Neural progenitor cell (in vitro differentiated cells): ENCODE measurements around the gene TAAR6. TPM values are rescaled to one million over a fixed set of nuclear protein-coding genes. Genes with fewer than 3 reads are reported as not detected.

Experiments used
- DNase-seq: peaks from one replicate; pipeline ENCODE4 v3.0.0-alpha.2; 2016; ENCODE audit warnings: low spot score
- H2AFZ ChIP-seq: fragments of 200-600 bp; sonication (generic); replicated peaks from 2 replicates; pipeline ENCODE4 v1.6.1; 2016; ENCODE audit warnings: antibody characterized with exemption
- H3F3A ChIP-seq: fragments of 200-600 bp; sonication (generic); 2 replicates; pipeline ENCODE4 v1.6.1; 2016; ENCODE audit warnings: antibody characterized with exemption, low read depth
- H3K27ac ChIP-seq: fragments of 200-600 bp; sonication (generic); 2 replicates; pipeline ENCODE4 v1.5.1; 2016; ENCODE audit warnings: mild to moderate bottlenecking
- H3K27me3 ChIP-seq: fragments of 200-600 bp; sonication (generic); 2 replicates; pipeline ENCODE4 v1.6.1; 2016; ENCODE audit warnings: mild to moderate bottlenecking, moderate library complexity
- H3K36me3 ChIP-seq: fragments of 200-600 bp; sonication (generic); 2 replicates; pipeline ENCODE4 v1.5.1; 2016
- H3K4me1 ChIP-seq: fragments of 200-600 bp; sonication (generic); 2 replicates; pipeline ENCODE4 v1.6.1; 2016; ENCODE audit warnings: mixed run types
- H3K4me2 ChIP-seq: fragments of 200-600 bp; sonication (generic); 2 replicates; pipeline ENCODE4 v1.6.1; 2016
- H3K4me3 ChIP-seq: fragments of 200-600 bp; sonication (generic); 2 replicates; pipeline ENCODE4 v1.5.1; 2016
- H3K79me2 ChIP-seq: fragments of 200-600 bp; sonication (generic); 2 replicates; pipeline ENCODE4 v1.6.1; 2016; ENCODE audit warnings: low read depth
- H3K9ac ChIP-seq: fragments of 200-600 bp; sonication (generic); 2 replicates; pipeline ENCODE4 v1.6.1; 2016
- H3K9me3 ChIP-seq: fragments of 200-600 bp; sonication (generic); 2 replicates; pipeline ENCODE4 v1.5.1; 2016; ENCODE audit warnings: low read depth
- H4K20me1 ChIP-seq: fragments of 200-600 bp; sonication (generic); 2 replicates; pipeline ENCODE4 v1.6.1; 2016; ENCODE audit warnings: low read depth
- H3K27ac Mint-ChIP-seq: 3 replicates; pipeline ENCODE4 v1.8.0; 2021; ENCODE audit warnings: mixed read lengths
- H3K27me3 Mint-ChIP-seq: 2 replicates; pipeline ENCODE4 v1.8.0; 2022; ENCODE audit warnings: low read depth, mild to moderate bottlenecking, inconsistent platforms, moderate library complexity, mixed read lengths; ENCODE audit not compliant: insufficient read depth
- H3K36me3 Mint-ChIP-seq: 3 replicates; pipeline ENCODE4 v1.8.0; 2021; ENCODE audit warnings: mixed read lengths
- H3K4me1 Mint-ChIP-seq: 3 replicates; pipeline ENCODE4 v1.8.0; 2021; ENCODE audit warnings: mixed read lengths
- H3K4me3 Mint-ChIP-seq: 3 replicates; pipeline ENCODE4 v1.8.0; 2021; ENCODE audit warnings: mild to moderate bottlenecking, moderate library complexity, mixed read lengths
- H3K9me3 Mint-ChIP-seq: 3 replicates; pipeline ENCODE4 v1.8.0; 2020; ENCODE audit warnings: mixed read lengths
- EZH2 ChIP-seq: fragments of 200-600 bp; sonication (generic); IDR thresholded peaks from 2 replicates; pipeline ENCODE4 v1.6.1; 2017; ENCODE audit warnings: antibody characterized with exemption, mild to moderate bottlenecking, moderate library complexity
- EZH2phosphoT487 ChIP-seq: fragments of 200-600 bp; sonication (generic); IDR thresholded peaks from 2 replicates; pipeline ENCODE4 v1.6.1; 2017; ENCODE audit warnings: antibody characterized with exemption
- total RNA-seq: library from RNA; depleted of rRNA; stranded (reverse); fragments of >200 nt; gene quantifications from 2 replicates; pipeline ENCODE4 v1.2.3, GENCODE V29; 2015; ENCODE audit warnings: low replicate concordance
- TF ChIP-seq, protein P1 (sequence below): fragments of 200-600 bp; sonication (generic); IDR thresholded peaks from 2 replicates; pipeline ENCODE4 v1.5.1; 2017; ENCODE audit warnings: antibody characterized with exemption, mild to moderate bottlenecking

The TAAR6 gene
- total RNA-seq, 1 donor from 2014 or later: not detected

DNA sequence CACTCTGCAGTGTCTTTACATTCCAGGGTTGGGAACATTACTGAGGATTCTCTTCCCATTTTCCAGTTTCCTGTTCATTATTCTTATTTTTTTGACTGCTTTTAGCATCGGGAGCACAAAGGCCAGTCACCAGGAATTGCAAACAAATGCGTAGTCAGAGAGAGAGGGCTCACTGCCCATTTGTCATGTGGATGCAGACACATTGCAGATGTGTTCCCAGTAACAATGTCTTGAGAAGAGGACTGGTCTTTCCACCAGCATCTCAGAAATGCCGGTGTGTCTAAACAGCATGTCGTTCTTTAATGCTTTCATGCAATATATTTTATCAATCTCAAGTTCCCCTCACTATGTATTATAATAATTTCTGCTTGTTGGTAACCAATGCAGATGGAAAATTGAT lies 952 bp upstream of the TAAR6 start:
- Mint-ChIP-seq H3K27ac (no peak overlapping the region), H3K36me3 (no peaks in the 10 kb centered on the region), H3K4me1 (peaks cover 14% of the 10 kb centered on the region), H3K27me3 (no peaks in the 10 kb centered on the region), H3K4me3 (no peak overlapping the region), H3K9me3 (no peaks in the 10 kb centered on the region)
- Histone ChIP-seq H3K4me2 (no peak overlapping the region), H3F3A (no peaks in the 10 kb centered on the region), H4K20me1 (no peaks in the 10 kb centered on the region), H3K79me2 (no peaks in the 10 kb centered on the region), H2AFZ (no peak overlapping the region), H3K9me3 (no peaks in the 10 kb centered on the region), H3K27ac (no peak overlapping the region), H3K4me3 (no peak overlapping the region), H3K27me3 (no peaks in the 10 kb centered on the region), H3K4me1 (peaks cover 27% of the 10 kb centered on the region), H3K9ac (no peak overlapping the region), H3K36me3 (no peaks in the 10 kb centered on the region)
- no peak for DNase-seq
- TF ChIP-seq EZH2phosphoT487 (no peak), EZH2 (no peak)
- TF ChIP-seq, protein P1, sequence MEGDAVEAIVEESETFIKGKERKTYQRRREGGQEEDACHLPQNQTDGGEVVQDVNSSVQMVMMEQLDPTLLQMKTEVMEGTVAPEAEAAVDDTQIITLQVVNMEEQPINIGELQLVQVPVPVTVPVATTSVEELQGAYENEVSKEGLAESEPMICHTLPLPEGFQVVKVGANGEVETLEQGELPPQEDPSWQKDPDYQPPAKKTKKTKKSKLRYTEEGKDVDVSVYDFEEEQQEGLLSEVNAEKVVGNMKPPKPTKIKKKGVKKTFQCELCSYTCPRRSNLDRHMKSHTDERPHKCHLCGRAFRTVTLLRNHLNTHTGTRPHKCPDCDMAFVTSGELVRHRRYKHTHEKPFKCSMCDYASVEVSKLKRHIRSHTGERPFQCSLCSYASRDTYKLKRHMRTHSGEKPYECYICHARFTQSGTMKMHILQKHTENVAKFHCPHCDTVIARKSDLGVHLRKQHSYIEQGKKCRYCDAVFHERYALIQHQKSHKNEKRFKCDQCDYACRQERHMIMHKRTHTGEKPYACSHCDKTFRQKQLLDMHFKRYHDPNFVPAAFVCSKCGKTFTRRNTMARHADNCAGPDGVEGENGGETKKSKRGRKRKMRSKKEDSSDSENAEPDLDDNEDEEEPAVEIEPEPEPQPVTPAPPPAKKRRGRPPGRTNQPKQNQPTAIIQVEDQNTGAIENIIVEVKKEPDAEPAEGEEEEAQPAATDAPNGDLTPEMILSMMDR: no peak

DNA sequence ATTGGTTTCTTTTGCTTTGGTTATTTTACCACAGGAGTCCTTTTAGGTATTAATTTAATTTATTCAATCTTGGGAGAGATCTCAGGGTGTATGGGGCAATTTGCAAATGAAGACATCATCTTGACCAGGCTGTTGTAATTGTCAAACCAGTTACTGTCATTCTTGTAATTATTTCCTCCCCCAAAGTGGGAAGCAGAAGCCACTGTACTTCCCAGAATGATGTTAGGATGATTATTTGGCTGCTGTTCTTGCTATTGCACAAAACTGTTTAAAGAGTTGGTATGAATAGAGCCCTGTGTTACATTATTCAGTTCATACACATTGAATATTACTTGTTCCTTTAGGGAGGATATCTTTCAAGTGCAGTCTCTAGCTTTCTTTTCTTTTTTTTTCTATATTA lies 1.7 kb downstream of the TAAR6 start:
- Histone ChIP-seq H3K9me3 (no peaks in the 10 kb centered on the region), H3K4me3 (no peak overlapping the region), H3K9ac (no peak overlapping the region), H2AFZ (no peak overlapping the region), H4K20me1 (no peaks in the 10 kb centered on the region), H3F3A (no peaks in the 10 kb centered on the region), H3K4me2 (no peak overlapping the region), H3K4me1 (peaks cover 27% of the 10 kb centered on the region), H3K27me3 (no peaks in the 10 kb centered on the region), H3K79me2 (no peaks in the 10 kb centered on the region), H3K27ac (no peak overlapping the region), H3K36me3 (no peaks in the 10 kb centered on the region)
- TF ChIP-seq EZH2 (no peak), EZH2phosphoT487 (no peak)
- TF ChIP-seq, protein P1: no peak
- Mint-ChIP-seq H3K4me1 (peaks cover 14% of the 10 kb centered on the region), H3K27me3 (no peaks in the 10 kb centered on the region), H3K27ac (no peak overlapping the region), H3K4me3 (no peak overlapping the region), H3K9me3 (no peaks in the 10 kb centered on the region), H3K36me3 (no peaks in the 10 kb centered on the region)
- no peak for DNase-seq

DNA sequence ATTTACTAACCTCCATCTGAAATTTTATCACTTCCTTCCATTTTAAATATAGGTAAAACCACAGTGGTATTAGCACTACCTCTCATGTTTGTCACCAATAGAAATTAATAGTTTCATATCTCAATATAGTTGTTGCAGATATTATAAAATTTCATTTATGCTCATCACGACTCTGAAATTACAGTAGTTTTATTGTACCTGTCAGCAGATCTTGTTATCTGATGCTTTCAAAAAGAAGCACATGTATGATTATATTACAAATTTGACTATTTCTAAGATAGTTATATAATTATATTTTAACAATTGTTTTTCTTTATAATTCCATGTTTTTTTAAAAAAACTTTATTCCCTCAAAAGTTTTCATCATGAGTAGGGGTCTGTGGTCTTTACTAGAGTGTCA lies 14.6 kb downstream of the TAAR6 start:
- H3K27me3 Mint-ChIP-seq: no peaks in the 10 kb centered on the region
- Histone ChIP-seq H3F3A (no peaks in the 10 kb centered on the region), H3K36me3 (no peaks in the 10 kb centered on the region)

More for the DNA sequence above, 14.6 kb downstream of the TAAR6 start:
- H3K9me3 Mint-ChIP-seq: no peaks in the 10 kb centered on the region
- H4K20me1 ChIP-seq: no peaks in the 10 kb centered on the region
- H3K36me3 Mint-ChIP-seq: no peaks in the 10 kb centered on the region
- no peak overlapping the region for H3K4me3 Mint-ChIP-seq
- H3K9me3 ChIP-seq: no peaks in the 10 kb centered on the region
- no peaks in the 10 kb centered on the region for H3K27me3 ChIP-seq
- no peak for DNase-seq
- H3K27ac ChIP-seq: no peak overlapping the region
- H3K4me3 ChIP-seq: no peak overlapping the region
- no peak overlapping the region for H3K4me2 ChIP-seq
- no peak overlapping the region for H3K9ac ChIP-seq
- no peaks in the 10 kb centered on the region for H3K79me2 ChIP-seq
- H2AFZ ChIP-seq: no peak overlapping the region
- no peaks in the 10 kb centered on the region for H3K4me1 ChIP-seq
- no peak overlapping the region for H3K27ac Mint-ChIP-seq
- TF ChIP-seq EZH2phosphoT487 (no peak), EZH2 (no peak)
- TF ChIP-seq, protein P1: no peak
- no peaks in the 10 kb centered on the region for H3K4me1 Mint-ChIP-seq
